HUES6 (cell line): ENCODE results near the gene SLCO1B1.
"Not testable (repeated sequence)": the region's sequence is repeated elsewhere in the genome, so short reads cannot be mapped to it uniquely, and the experiment has no call there.

Experiments used
- H3K27ac ChIP-seq: 2 replicates; pipeline ENCODE4 v1.7.0; 2013; ENCODE audit warnings: low read depth, mild to moderate bottlenecking, low read length, inconsistent platforms
- H3K27me3 ChIP-seq: 2 replicates; pipeline ENCODE4 v1.6.1; 2013; ENCODE audit warnings: low read length; ENCODE audit not compliant: control insufficient read depth, insufficient read depth
- H3K36me3 ChIP-seq: 2 replicates; pipeline ENCODE4 v1.6.1; 2013; ENCODE audit warnings: low read length; ENCODE audit not compliant: control insufficient read depth, insufficient read depth
- H3K4me1 ChIP-seq: 2 replicates; pipeline ENCODE4 v1.6.1; 2013; ENCODE audit warnings: low read length; ENCODE audit not compliant: control insufficient read depth, insufficient read depth
- H3K4me3 ChIP-seq: 2 replicates; pipeline ENCODE4 v1.5.1; 2013; ENCODE audit warnings: low read depth, low read length
- H3K9ac ChIP-seq: one replicate; pipeline ENCODE4 v1.6.1; 2013; ENCODE audit warnings: mild to moderate bottlenecking, low read length
- H3K9me3 ChIP-seq: 2 replicates; pipeline ENCODE4 v1.6.1; 2013; ENCODE audit warnings: low read depth, low read length; ENCODE audit not compliant: control insufficient read depth, insufficient read depth

Gene SLCO1B1, protein sequence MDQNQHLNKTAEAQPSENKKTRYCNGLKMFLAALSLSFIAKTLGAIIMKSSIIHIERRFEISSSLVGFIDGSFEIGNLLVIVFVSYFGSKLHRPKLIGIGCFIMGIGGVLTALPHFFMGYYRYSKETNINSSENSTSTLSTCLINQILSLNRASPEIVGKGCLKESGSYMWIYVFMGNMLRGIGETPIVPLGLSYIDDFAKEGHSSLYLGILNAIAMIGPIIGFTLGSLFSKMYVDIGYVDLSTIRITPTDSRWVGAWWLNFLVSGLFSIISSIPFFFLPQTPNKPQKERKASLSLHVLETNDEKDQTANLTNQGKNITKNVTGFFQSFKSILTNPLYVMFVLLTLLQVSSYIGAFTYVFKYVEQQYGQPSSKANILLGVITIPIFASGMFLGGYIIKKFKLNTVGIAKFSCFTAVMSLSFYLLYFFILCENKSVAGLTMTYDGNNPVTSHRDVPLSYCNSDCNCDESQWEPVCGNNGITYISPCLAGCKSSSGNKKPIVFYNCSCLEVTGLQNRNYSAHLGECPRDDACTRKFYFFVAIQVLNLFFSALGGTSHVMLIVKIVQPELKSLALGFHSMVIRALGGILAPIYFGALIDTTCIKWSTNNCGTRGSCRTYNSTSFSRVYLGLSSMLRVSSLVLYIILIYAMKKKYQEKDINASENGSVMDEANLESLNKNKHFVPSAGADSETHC

DNA sequence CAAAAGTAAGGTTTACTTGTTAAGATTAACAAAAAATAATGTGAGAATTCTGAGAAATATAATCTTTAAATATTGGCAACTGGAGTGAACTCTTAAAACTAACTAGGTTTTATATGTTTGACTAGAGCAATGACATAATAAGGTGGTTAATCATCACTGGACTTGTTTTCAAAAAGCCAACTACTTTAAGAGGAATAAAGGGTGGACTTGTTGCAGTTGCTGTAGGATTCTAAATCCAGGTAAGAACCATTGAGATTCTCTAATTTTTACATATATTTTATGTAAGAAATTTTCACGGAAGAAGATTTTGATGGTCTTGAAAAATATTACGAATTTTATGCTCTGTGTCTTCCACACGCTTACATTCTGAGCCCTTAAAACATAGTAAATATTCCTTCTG lies at the start of gene SLCO1B1:
Gene SLCO1B1, plus strand, starts transcription at position 197 of the 400 bp plus-strand sequence. CDS start 10,381 bp downstream, outside the sequence.
- Histone ChIP-seq H3K4me1 (no peaks in the 10 kb centered on the region), H3K27me3 (no peaks in the 10 kb centered on the region), H3K36me3 (no peaks in the 10 kb centered on the region), H3K27ac (no peak within 1 kb of the TSS), H3K9ac (no peak within 1 kb of the TSS), H3K4me3 (no peak within 1 kb of the TSS), H3K9me3 (no peaks in the 10 kb centered on the region)

DNA sequence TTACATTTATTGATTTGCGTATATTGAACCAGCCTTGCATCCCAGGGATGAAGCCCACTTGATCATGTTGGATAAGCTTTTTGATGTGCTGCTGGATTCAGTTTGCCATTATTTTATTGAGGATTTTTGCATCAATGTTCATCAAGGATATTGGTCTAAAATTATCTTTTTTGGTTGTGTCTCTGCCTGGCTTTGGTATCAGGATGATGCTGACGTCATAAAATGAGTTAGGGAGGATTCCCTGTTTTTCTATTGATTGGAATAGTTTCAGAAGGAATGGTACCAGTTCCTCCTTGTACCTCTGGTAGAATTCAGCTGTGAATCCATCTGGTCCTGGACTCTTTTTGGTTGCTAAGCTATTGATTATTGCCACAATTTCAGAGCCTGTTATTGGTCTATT lies 46.2 kb upstream of the SLCO1B1 start:
- not testable (repeated sequence) for H3K36me3 ChIP-seq, H3K9me3 ChIP-seq, H3K4me1 ChIP-seq, H3K9ac ChIP-seq, H3K27me3 ChIP-seq, H3K4me3 ChIP-seq, H3K27ac ChIP-seq

DNA sequence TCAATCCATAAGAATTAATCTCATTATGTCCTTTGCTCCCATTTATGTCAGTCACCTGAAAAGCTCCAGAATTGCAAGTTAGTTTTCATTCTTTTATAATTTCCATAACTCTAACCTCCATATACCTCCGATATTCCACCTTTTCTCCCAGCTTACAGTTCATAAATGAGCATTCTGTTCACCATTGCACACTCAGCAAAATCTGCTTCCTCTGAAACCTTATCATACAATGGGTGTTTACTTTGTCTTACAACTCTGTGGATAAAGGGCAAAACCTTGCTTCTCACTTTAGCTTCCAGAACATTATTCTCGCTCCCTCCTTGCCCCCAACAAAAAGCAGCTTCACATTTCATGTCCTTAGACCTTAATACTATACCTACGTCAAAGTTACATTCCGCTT lies 19.3 kb upstream of the SLCO1B1 start:
- Histone ChIP-seq H3K27me3 (no peaks in the 10 kb centered on the region), H3K9me3 (no peaks in the 10 kb centered on the region), H3K36me3 (no peaks in the 10 kb centered on the region), H3K4me1 (no peaks in the 10 kb centered on the region), H3K9ac (no peak overlapping the region), H3K27ac (no peak overlapping the region), H3K4me3 (no peak overlapping the region)

DNA sequence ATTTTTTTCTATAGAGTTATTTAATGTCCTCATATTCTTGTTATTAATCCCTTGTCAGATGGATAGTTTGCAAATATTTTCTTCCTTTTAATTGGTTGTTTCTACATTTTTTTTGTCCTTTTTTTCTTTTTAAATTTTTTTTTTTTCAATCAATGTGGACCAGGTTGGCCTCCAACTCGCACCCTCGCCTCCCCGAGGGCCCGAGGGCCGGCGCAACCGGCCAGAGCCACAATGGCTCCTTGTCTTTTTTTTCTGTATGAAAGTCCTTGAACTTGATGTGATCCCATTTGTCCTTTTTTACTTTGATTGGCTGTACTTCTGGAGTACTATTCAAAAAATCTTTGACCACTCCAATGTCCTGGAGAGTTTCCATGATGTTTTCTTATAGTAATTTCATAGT lies 17.7 kb upstream of the SLCO1B1 start:
- Histone ChIP-seq H3K4me1 (no peaks in the 10 kb centered on the region), H3K4me3 (no peak overlapping the region)

DNA sequence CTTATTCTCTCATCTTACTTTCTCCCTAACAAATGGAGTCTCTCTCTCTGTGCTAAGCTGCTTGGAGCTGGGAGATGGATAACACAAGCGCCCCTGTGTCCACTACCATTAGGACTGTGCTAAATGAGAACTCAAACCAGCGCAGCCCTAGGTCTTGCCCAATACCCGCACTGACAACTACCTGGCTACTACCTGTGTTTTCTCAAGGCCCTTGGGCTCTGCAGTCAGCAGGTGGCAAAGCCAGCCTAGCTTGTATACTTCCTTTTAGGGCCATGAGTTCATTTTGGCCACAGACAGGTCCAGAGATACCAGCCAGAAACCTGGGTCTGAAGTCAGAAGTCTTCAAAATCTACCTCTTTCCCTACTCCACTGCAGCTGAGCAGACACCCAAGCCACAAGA lies 13.0 kb upstream of the SLCO1B1 start:
- Histone ChIP-seq H3K27ac (no peak overlapping the region), H3K36me3 (no peaks in the 10 kb centered on the region), H3K27me3 (no peaks in the 10 kb centered on the region), H3K4me1 (no peaks in the 10 kb centered on the region), H3K9me3 (no peaks in the 10 kb centered on the region), H3K4me3 (no peak overlapping the region), H3K9ac (no peak overlapping the region)

More for the DNA sequence above, 17.7 kb upstream of the SLCO1B1 start:
- Histone ChIP-seq H3K27ac (no peak overlapping the region), H3K9me3 (no peaks in the 10 kb centered on the region), H3K36me3 (no peaks in the 10 kb centered on the region), H3K27me3 (no peaks in the 10 kb centered on the region), H3K9ac (no peak overlapping the region)

DNA sequence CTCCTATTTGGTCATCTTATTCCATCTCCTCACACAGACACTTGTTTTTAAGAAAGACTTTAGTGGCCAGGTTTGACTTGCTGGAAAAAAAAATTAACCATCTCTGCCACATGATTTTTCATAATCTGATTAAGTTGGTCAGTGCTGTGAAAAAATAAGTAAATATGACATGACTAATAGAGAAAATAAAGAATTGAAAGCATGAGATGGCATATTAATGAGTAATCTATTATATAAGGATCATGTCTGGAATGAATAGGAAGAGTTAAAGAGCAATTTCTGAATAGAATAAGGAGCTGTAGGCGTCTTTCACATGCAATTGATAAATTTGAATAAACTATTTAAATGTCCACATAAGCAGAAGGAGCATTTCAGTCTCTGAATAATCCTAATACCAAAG lies 12.2 kb upstream of the SLCO1B1 start:
- Histone ChIP-seq H3K4me1 (no peaks in the 10 kb centered on the region), H3K9ac (no peak overlapping the region), H3K27me3 (no peaks in the 10 kb centered on the region), H3K27ac (no peak overlapping the region), H3K36me3 (no peaks in the 10 kb centered on the region), H3K9me3 (no peaks in the 10 kb centered on the region), H3K4me3 (no peak overlapping the region)

DNA sequence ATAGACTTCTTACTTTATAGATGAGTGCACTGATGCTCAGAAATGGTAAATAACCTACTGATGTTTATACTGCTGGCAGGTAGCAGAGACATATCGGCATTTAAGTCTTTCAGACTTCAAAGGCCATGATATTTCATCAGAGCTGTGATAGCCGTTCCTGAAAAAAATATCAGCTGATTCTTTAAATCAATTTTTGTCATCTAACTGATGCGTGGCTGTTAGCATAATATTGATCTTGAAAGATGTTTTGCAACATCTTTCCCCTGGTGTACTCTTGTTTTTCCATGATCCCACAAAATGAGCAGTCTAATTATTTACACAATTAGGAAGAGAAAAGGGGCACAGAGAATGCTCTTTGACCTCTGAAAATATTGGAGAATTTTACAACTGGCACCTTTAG lies 1.6 kb upstream of the SLCO1B1 start:
- Histone ChIP-seq H3K36me3 (no peaks in the 10 kb centered on the region), H3K9ac (no peak overlapping the region), H3K4me3 (no peak overlapping the region), H3K27ac (no peak overlapping the region), H3K9me3 (no peaks in the 10 kb centered on the region), H3K27me3 (no peaks in the 10 kb centered on the region), H3K4me1 (no peaks in the 10 kb centered on the region)

DNA sequence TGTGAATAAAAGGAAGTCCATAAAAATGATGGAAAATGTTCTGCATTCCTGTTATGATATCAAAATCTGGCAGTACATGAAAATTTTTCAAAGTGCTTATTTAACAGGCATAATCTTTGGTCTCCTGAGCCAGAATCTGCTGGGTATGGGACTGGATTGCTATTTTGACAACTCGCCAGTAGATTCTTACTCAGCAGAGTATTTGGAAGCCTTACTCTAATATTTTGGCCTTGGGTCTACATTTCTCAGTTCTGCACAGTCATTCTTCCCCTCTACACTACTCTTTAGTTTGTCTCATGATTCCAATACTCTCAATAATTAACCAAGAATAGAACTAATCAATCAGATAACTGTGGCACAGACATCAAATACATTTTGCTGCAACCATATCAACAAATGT lies 1.1 kb upstream of the SLCO1B1 start:
- Histone ChIP-seq H3K9me3 (no peaks in the 10 kb centered on the region), H3K4me1 (no peaks in the 10 kb centered on the region), H3K9ac (no peak overlapping the region), H3K36me3 (no peaks in the 10 kb centered on the region), H3K27me3 (no peaks in the 10 kb centered on the region), H3K4me3 (no peak overlapping the region), H3K27ac (no peak overlapping the region)

DNA sequence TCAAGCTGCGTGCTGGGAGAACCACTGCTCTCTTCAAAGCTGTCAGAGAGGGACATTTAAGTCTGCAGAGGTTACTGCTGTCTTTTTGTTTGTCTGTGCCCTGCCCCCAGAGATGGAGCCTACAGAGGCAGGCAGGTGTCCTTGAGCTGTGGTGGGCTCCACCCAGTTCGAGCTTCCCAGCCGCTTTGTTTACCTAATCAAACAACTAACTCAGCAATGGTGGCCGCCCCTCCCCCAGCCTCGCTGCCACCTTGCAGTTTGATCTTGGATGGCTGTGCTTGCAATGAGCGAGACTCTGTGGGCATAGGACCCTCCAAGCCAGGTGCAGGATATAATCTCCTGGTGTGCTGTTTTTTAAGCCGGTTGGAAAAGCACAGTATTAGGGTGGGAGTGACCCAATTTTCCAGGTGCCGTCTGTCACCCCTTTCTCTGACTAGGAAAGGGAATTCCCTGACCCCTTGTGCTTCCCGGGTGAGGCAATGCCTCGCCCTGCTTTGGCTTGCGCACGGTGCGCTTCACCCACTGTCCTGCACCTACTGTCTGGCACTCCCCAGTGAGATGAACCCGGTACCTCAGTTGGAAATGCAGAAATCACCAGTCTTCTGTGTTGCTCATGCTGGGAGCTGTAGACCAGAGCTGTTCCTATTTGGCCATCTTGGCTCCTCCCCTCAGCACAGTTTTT lies 6.5 kb downstream of the SLCO1B1 start:
- H3K4me3 ChIP-seq, H3K36me3 ChIP-seq, H3K9ac ChIP-seq, H3K4me1 ChIP-seq, H3K27me3 ChIP-seq, H3K9me3 ChIP-seq, H3K27ac ChIP-seq: not testable (repeated sequence)

DNA sequence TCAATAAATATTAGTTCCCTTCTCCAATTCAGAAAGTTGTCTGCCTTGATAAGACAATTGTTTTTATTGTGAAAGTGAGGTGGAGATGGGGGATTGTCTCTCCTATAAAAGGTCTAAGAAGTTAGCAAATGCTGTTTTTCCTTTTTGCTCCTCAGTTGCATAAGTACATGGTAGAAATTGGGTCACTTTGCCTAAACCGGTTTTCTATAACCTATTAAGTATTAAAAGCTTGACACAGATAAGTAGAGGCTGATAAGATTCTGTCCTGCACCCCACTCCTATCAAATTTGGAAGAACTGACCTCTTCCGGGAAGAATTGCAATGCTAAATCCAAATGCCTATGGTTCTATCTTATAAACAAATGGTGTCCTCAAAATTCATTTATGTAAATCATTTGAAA lies 7.0 kb downstream of the SLCO1B1 start:
- no peaks in the 10 kb centered on the region for H3K36me3 ChIP-seq
- H3K9ac ChIP-seq: no peak overlapping the region
- no peak overlapping the region for H3K27ac ChIP-seq
- no peak overlapping the region for H3K4me3 ChIP-seq
- H3K27me3 ChIP-seq: no peaks in the 10 kb centered on the region
- peaks cover 6% of the 10 kb centered on the region; the same call in 1 of the 2 replicates for H3K9me3 ChIP-seq
- H3K4me1 ChIP-seq: no peaks in the 10 kb centered on the region

DNA sequence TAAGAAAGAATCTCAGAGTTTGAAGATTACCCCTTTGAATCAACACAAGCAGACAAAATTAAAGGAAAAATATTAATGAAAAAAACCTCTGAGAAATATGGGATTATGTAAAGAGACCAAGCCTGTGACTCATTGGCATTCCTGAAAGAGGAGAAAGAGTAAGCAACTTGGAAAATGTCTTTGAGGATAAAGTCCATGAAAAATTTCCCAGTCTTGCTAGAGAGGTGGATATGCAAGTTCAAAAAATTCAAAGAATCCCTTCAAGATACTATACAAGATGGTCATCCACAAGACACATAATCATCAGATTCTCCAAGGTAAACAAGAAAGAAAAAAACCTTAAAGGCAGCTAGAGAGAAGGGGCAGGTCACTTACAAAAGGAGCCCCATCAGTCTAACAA lies 13.3 kb downstream of the SLCO1B1 start:
- no peaks in the 10 kb centered on the region for H3K9me3 ChIP-seq
- H3K27ac ChIP-seq: no peak overlapping the region
- no peak overlapping the region for H3K9ac ChIP-seq
- no peaks in the 10 kb centered on the region for H3K27me3 ChIP-seq
- H3K36me3 ChIP-seq: no peaks in the 10 kb centered on the region
- H3K4me1 ChIP-seq: no peaks in the 10 kb centered on the region
- H3K4me3 ChIP-seq: no peak overlapping the region
